SK-N-SH (cell line): ENCODE measurements around the gene HP1BP3. TPM values are rescaled to one million over a fixed set of nuclear protein-coding genes. Genes with fewer than 3 reads are reported as not detected.

Experiments used
- CTCF ChIA-PET: fragments of 300-600, 350-600 bp; formaldehyde crosslinking; extraction: SDS; loops from one replicate; lab custom pipeline; 2021; lab: Yijun Ruan, JAX
- POLR2A ChIA-PET: fragments of 350-600 bp; sonication (Branson Sonifier 250); formaldehyde crosslinking; extraction: SDS; loops from one replicate; lab custom pipeline; 2020; ENCODE audit warnings: antibody characterized with exemption, inconsistent platforms; lab: Yijun Ruan, JAX
- DNase-seq: peaks from one replicate; pipeline ENCODE4 v3.0.0; 2012
- H2AFZ ChIP-seq: fragments of 200-600 bp; sonication (generic); 2 replicates; pipeline ENCODE4 v1.8.1; 2016; ENCODE audit warnings: antibody characterized with exemption, mild to moderate bottlenecking, low read depth
- H3F3A ChIP-seq: fragments of 200-600 bp; sonication (generic); replicated peaks from 2 replicates; pipeline ENCODE3; 2016; ENCODE audit warnings: antibody characterized with exemption, mild to moderate bottlenecking; ENCODE audit not compliant: insufficient read depth
- H3K27ac ChIP-seq, 2 experiments: fragments of 200-500 bp in 1 of 2; fragments of 200-600 bp in 1 of 2; sonication (Bioruptor generic) in 1 of 2; sonication (generic), shearing (Covaris generic) in 1 of 2; 2 replicates each; pipeline versions ENCODE4 v1.5.1 to v1.6.1; 2014 to 2016; ENCODE audit warnings: low read depth in 2 of 2, inconsistent platforms in 1 of 2, low read length in 1 of 2, mild to moderate bottlenecking in 1 of 2, mixed read lengths in 1 of 2
- H3K27me3 ChIP-seq: fragments of 200-600 bp; sonication (generic), shearing (Covaris generic); 2 replicates; pipeline ENCODE4 v1.6.1; 2016; ENCODE audit warnings: mixed run types; ENCODE audit not compliant: insufficient read depth
- H3K36me3 ChIP-seq, 2 experiments: fragments of 200-500 bp in 1 of 2; fragments of 200-600 bp in 1 of 2; sonication (Bioruptor generic) in 1 of 2; sonication (generic) in 1 of 2; replicated peaks in 1 of 2; 2 replicates each; pipeline versions ENCODE3 to v1.5.1; 2014 to 2016; ENCODE audit warnings: low read length in 1 of 2, mild to moderate bottlenecking in 1 of 2; ENCODE audit not compliant: insufficient read depth in 2 of 2, control insufficient read depth in 1 of 2
- H3K4me1 ChIP-seq, 2 experiments: fragments of 200-500 bp in 1 of 2; fragments of 200-600 bp in 1 of 2; sonication (Bioruptor generic) in 1 of 2; sonication (generic), shearing (Covaris generic) in 1 of 2; 2 replicates each; pipeline versions ENCODE4 v1.5.1 to v1.6.1; 2014 to 2016; ENCODE audit warnings: low read depth in 1 of 2, low read length in 1 of 2, mixed run types in 1 of 2; ENCODE audit not compliant: insufficient read depth in 2 of 2, control insufficient read depth in 1 of 2
- H3K4me2 ChIP-seq: fragments of 200-600 bp; sonication (generic), shearing (Covaris generic); 2 replicates; pipeline ENCODE4 v1.6.1; 2017; ENCODE audit warnings: mixed run types
- H3K4me3 ChIP-seq, 2 experiments: fragments of 200-500 bp in 1 of 2; fragments of 200-600 bp in 1 of 2; sonication (Bioruptor generic) in 1 of 2; sonication (generic), shearing (Covaris generic) in 1 of 2; 2 replicates each; pipeline versions ENCODE4 v1.5.1 to v1.8.1; 2014 to 2016; ENCODE audit warnings: low read depth in 2 of 2, inconsistent platforms in 1 of 2, low read length in 1 of 2, mild to moderate bottlenecking in 1 of 2, mixed read lengths in 1 of 2, moderate library complexity in 1 of 2
- H3K79me2 ChIP-seq: fragments of 200-600 bp; sonication (generic); 2 replicates; pipeline ENCODE4 v1.8.1; 2017; ENCODE audit warnings: mild to moderate bottlenecking; ENCODE audit not compliant: insufficient read depth
- H3K9ac ChIP-seq: fragments of 200-600 bp; sonication (generic); 2 replicates; pipeline ENCODE4 v1.6.1; 2017; ENCODE audit warnings: mixed run types
- H3K9me2 ChIP-seq: fragments of 200-600 bp; sonication (generic); 2 replicates; pipeline ENCODE4 v1.6.1; 2017; ENCODE audit warnings: mixed run types
- H3K9me3 ChIP-seq: fragments of 200-600 bp; sonication (generic); 2 replicates; pipeline ENCODE4 v1.6.1; 2017; ENCODE audit warnings: mixed run types, mild to moderate bottlenecking, moderate library complexity
- H4K20me1 ChIP-seq: fragments of 200-600 bp; sonication (generic); 2 replicates; pipeline ENCODE4 v1.6.1; 2017; ENCODE audit warnings: mild to moderate bottlenecking, mixed run types; ENCODE audit not compliant: insufficient read depth
- CHD2 ChIP-seq: fragments of 150-350 bp; IDR thresholded peaks from 2 replicates; pipeline ENCODE4 v1.6.1; 2018; ENCODE audit warnings: low read length; ENCODE audit not compliant: partially characterized antibody
- ELF1 ChIP-seq: IDR thresholded peaks from 2 replicates; pipeline ENCODE4 v1.4.0; 2012
- EZH2phosphoT487 ChIP-seq: fragments of 200-600 bp; sonication (generic); IDR thresholded peaks from 2 replicates; pipeline ENCODE4 v1.6.1; 2017; ENCODE audit warnings: low read depth, mixed run types, mild to moderate bottlenecking, antibody characterized with exemption, moderate library complexity, borderline replicate concordance
- FOSL2 ChIP-seq: IDR thresholded peaks from 2 replicates; pipeline ENCODE4 v1.4.0; 2012; ENCODE audit warnings: low read depth, mild to moderate bottlenecking, moderate library complexity, borderline replicate concordance
- FOXJ3 ChIP-seq: sonication (generic); formaldehyde crosslinking; IDR thresholded peaks from 2 replicates; pipeline ENCODE4 v1.5.1; 2020; ENCODE audit warnings: mild to moderate bottlenecking, missing genetic modification reagents
- FOXM1 ChIP-seq: IDR thresholded peaks from 2 replicates; pipeline ENCODE4 v1.4.0; 2012; ENCODE audit warnings: low read depth, mild to moderate bottlenecking
- GABPA ChIP-seq: IDR thresholded peaks from 2 replicates; pipeline ENCODE4 v1.4.0; 2012; ENCODE audit warnings: low read depth, mild to moderate bottlenecking
- IRF3 ChIP-seq: fragments of 150-350 bp; IDR thresholded peaks from 2 replicates; pipeline ENCODE4 v1.6.1; 2016; ENCODE audit warnings: mild to moderate bottlenecking, low read depth, low read length
- JUND ChIP-seq: IDR thresholded peaks from 2 replicates; pipeline ENCODE4 v1.4.0; 2012
- MAX ChIP-seq: IDR thresholded peaks from 2 replicates; pipeline ENCODE4 v1.4.0; 2012; ENCODE audit warnings: low read depth
- MEF2A ChIP-seq: IDR thresholded peaks from 2 replicates; pipeline ENCODE4 v1.4.0; 2012; ENCODE audit warnings: low read depth, borderline replicate concordance
- NRF1 ChIP-seq: IDR thresholded peaks from 2 replicates; pipeline ENCODE4 v1.6.1; 2012; ENCODE audit warnings: low read depth, mild to moderate bottlenecking, low read length
- PBX3 ChIP-seq: IDR thresholded peaks from 2 replicates; pipeline ENCODE4; 2012
- POLR2AphosphoS5 ChIP-seq: IDR thresholded peaks from 2 replicates; pipeline ENCODE4 v1.6.1; 2012; ENCODE audit warnings: low read depth, low read length
- RAD21 ChIP-seq: IDR thresholded peaks from 2 replicates; pipeline ENCODE4 v1.6.1; 2012; ENCODE audit warnings: mild to moderate bottlenecking, low read length
- RCOR1 ChIP-seq: fragments of 150-350 bp; IDR thresholded peaks from 2 replicates; pipeline ENCODE4 v1.6.1; 2017; ENCODE audit warnings: antibody characterized with exemption, low read length
- RFX5 ChIP-seq: IDR thresholded peaks from 2 replicates; pipeline ENCODE4 v1.6.1; 2012; ENCODE audit warnings: mild to moderate bottlenecking, improper control_type of control experiment, low read length
- RXRA ChIP-seq: IDR thresholded peaks from 2 replicates; pipeline ENCODE4 v1.4.0; 2012; ENCODE audit warnings: low read depth, mild to moderate bottlenecking, borderline replicate concordance
- SIN3A ChIP-seq: IDR thresholded peaks from 2 replicates; pipeline ENCODE4 v1.6.1; 2012; ENCODE audit warnings: low read depth, mild to moderate bottlenecking, low read length, moderate library complexity, borderline replicate concordance
- SMC3 ChIP-seq: IDR thresholded peaks from 2 replicates; pipeline ENCODE4 v1.6.1; 2012; ENCODE audit warnings: low read depth, low read length, improper control_type of control experiment
- TAF1 ChIP-seq: IDR thresholded peaks from 2 replicates; pipeline ENCODE4 v1.6.1; 2012; ENCODE audit warnings: low read depth, mild to moderate bottlenecking, low read length, moderate library complexity, borderline replicate concordance
- TCF12 ChIP-seq: IDR thresholded peaks from 2 replicates; pipeline ENCODE4 v1.4.0; 2012
- TEAD4 ChIP-seq: IDR thresholded peaks from 2 replicates; pipeline ENCODE4 v1.4.0; 2012; ENCODE audit warnings: mild to moderate bottlenecking, borderline replicate concordance; ENCODE audit not compliant: insufficient read depth
- USF1 ChIP-seq: IDR thresholded peaks from 2 replicates; pipeline ENCODE4 v1.4.0; 2012; ENCODE audit warnings: low read depth, borderline replicate concordance
- USF2 ChIP-seq: fragments of 150-350 bp; IDR thresholded peaks from 2 replicates; pipeline ENCODE4 v1.6.1; 2017; ENCODE audit warnings: antibody characterized with exemption, low read length, low read depth, borderline replicate concordance
- YY1 ChIP-seq: IDR thresholded peaks from 2 replicates; pipeline ENCODE4 v1.4.0; 2012; ENCODE audit warnings: low read depth, mild to moderate bottlenecking
- ZBTB33 ChIP-seq: IDR thresholded peaks from 2 replicates; pipeline ENCODE4 v1.4.0; 2012; ENCODE audit warnings: low read depth, borderline replicate concordance
- WGBS: methylation state at CpG from one replicate; pipeline ENCODE4 v1.1.6; 2017; ENCODE audit warnings: low lambda C conversion rate; 5-methylcytosine and 5-hydroxymethylcytosine counted together
- polyA plus RNA-seq, 3 experiments: library from polyadenylated mRNA; depleted of rRNA; stranded (reverse); fragments of >200 nt; gene quantifications; 2 replicates each; pipeline ENCODE4 v1.2.3, GENCODE V29; 2012

HP1BP3 gene
- polyA plus RNA-seq, 1 of the 3 experiments (the other 2 are of a cell fraction), result 236 TPM

- DNase-seq, result peak; percentile 96
- no peaks in the 10 kb centered on the region for H3K36me3 ChIP-seq
- 19% methylated on average over 12 of the region's 46 CpGs for WGBS
- no peak for TF ChIP-seq FOXM1
- no peak for TF ChIP-seq GABPA
- TF ChIP-seq JUND, result no peak
- no peak; the same call in 1 of the 2 replicates for TF ChIP-seq RXRA
- peak; percentile 91 for TF ChIP-seq USF1
- TF ChIP-seq EZH2phosphoT487, result no peak
- 0 out of 2 replicates have a peak, but pooled peaks have one; percentile 30 for TF ChIP-seq TAF1
- peak; percentile 62; the same call in 1 of the 2 replicates for TF ChIP-seq USF2
- no peak; the same call in 1 of the 2 replicates for TF ChIP-seq ELF1
- TF ChIP-seq ZBTB33, result no peak
- no peak; the same call in 1 of the 2 replicates for TF ChIP-seq FOSL2
- TF ChIP-seq MAX, result peak; percentile 97
- TF ChIP-seq SMC3, result peak; percentile 77
- TF ChIP-seq RAD21, result peak; percentile 89
- TF ChIP-seq PBX3, result no peak
- 0 out of 2 replicates have a peak, but pooled peaks have one; percentile 15 for TF ChIP-seq TCF12
- TF ChIP-seq RCOR1, result 0 out of 2 replicates have a peak, but pooled peaks have one; percentile 32
- peak; percentile 73; the same call in 1 of the 2 replicates for TF ChIP-seq SIN3A
- TF ChIP-seq CHD2, result peak; percentile 23
- TF ChIP-seq NRF1, result no peak
- TF ChIP-seq YY1, result no peak
- TF ChIP-seq FOXJ3 (CRISPR knock-in tag), result 0 out of 2 replicates have a peak, but pooled peaks have one; percentile 30
- TF ChIP-seq RFX5, result no peak
- TF ChIP-seq POLR2AphosphoS5, result no peak
- no peak for TF ChIP-seq IRF3
- 0 out of 2 replicates have a peak, but pooled peaks have one; percentile 16 for TF ChIP-seq TEAD4
- TF ChIP-seq MEF2A, result no peak
Measured at GRCh38 chr1:20696397-20697333, 90.4 kb downstream of the HP1BP3 start.

More at GRCh38 chr1:20696397-20697333, 90.4 kb downstream of the HP1BP3 start:
- H3K9me2 ChIP-seq, result no peaks in the 10 kb centered on the region
- peaks cover 3 to 21% of the 10 kb centered on the region in 2 experiments; a peak in 3 of 4 replicates for H3K4me1 ChIP-seq
- CTCF ChIA-PET, result interaction anchor here (0.5 to 7.0 kb wide), 66 partner anchors 9 to 698 kb away, joined by 3 to 127 read pairs (median 3); partner anchors contain the start of genes DDOST, HP1BP3 and KIF17
- peaks cover 9% of the 10 kb centered on the region for H3F3A ChIP-seq
- no peaks in the 10 kb centered on the region for H3K79me2 ChIP-seq
- peak overlapping the region; percentile 56 to 95 for H3K27ac ChIP-seq
- H3K4me3 ChIP-seq, result peak overlapping the region; percentile 49 to 70
- H3K27me3 ChIP-seq, result no peaks in the 10 kb centered on the region
- H3K4me2 ChIP-seq, result peak overlapping the region; percentile 97
- H3K9me3 ChIP-seq, result no peaks in the 10 kb centered on the region
- peak overlapping the region; percentile 73 for H3K9ac ChIP-seq
- H4K20me1 ChIP-seq, result no peaks in the 10 kb centered on the region
- POLR2A ChIA-PET, result interaction anchor here (0.7 to 1.4 kb wide), 3 partner anchors 35 to 498 kb away, joined by 3 to 6 read pairs (median 4); partner anchors contain the start of genes DDOST and HP1BP3
- H2AFZ ChIP-seq, result peak overlapping the region; percentile 98
